GM23338 (cell line): Measurements from ENCODE around the gene DPF3. TPM values are rescaled to one million over a fixed set of nuclear protein-coding genes. Genes with fewer than 3 reads are reported as not detected.

ENCODE experiments used
- CREB1 ChIP-seq: fragments of 250-450 bp; sonication (Bioruptor Pico); IDR thresholded peaks from 2 replicates; pipeline ENCODE4 v1.5.0; 2020; ENCODE audit warnings: low read depth, mild to moderate bottlenecking, moderate library complexity
- CTCF ChIP-seq, 2 experiments: fragments of 200-600 bp in 1 of 2; sonication (generic) in 1 of 2; conservative IDR thresholded peaks; 2 replicates each; pipeline versions ENCODE4 v1.5.1 to v1.6.1; 2016 to 2017; ENCODE audit warnings: antibody characterized with exemption in 2 of 2, low read depth in 2 of 2, mild to moderate bottlenecking in 2 of 2, moderate library complexity in 1 of 2
- ETS1 ChIP-seq: IDR thresholded peaks from 2 replicates; pipeline ENCODE4 v1.6.1; 2016; ENCODE audit warnings: antibody characterized with exemption
- EZH2phosphoT487 ChIP-seq: fragments of 200-600 bp; sonication (generic); IDR thresholded peaks from one replicate; pipeline ENCODE4 v1.8.1; 2018; ENCODE audit warnings: antibody characterized with exemption; ENCODE audit not compliant: unreplicated experiment
- JUNB ChIP-seq: IDR thresholded peaks from one replicate; pipeline ENCODE4 v1.6.1; 2016; ENCODE audit warnings: antibody characterized with exemption; ENCODE audit not compliant: unreplicated experiment
- STAT1 ChIP-seq: IDR thresholded peaks from one replicate; pipeline ENCODE4 v1.6.1; 2016; ENCODE audit warnings: antibody characterized with exemption; ENCODE audit not compliant: unreplicated experiment
- ZNF462 ChIP-seq: fragments of 250-450 bp; sonication (Bioruptor Pico); IDR thresholded peaks from 2 replicates; pipeline ENCODE4 v1.5.0; 2020; ENCODE audit warnings: mild to moderate bottlenecking, moderate library complexity
- polyA plus RNA-seq: library from polyadenylated mRNA; unstranded; fragments of >200 nt; fragmentation: Nextera tagmentation; extraction: Ambion mirVana; gene quantifications from 2 replicates; pipeline ENCODE4 v1.2.1, GENCODE V29; 2016
- total RNA-seq: library from RNA; depleted of rRNA; stranded (reverse); fragments of >200 nt; shearing (Covaris generic); gene quantifications from 2 replicates; pipeline ENCODE4 v1.2.3, GENCODE V29; 2014

DPF3 gene
- total and polyA plus RNA-seq, 2 experiments from 2014 or later = 0.18 to 1.0 TPM

GRCh38 chr14:72830786-72831594 lies 62.9 kb downstream of the DPF3 start (continued):
- TF ChIP-seq ZNF462 (no peak), EZH2phosphoT487 (no peak), CREB1 (CRISPR knock-in tag) (no peak), JUNB (no peak), ETS1 (no peak), CTCF (conservative IDR thresholded peaks at IDR 0.05; ENCODE audit: low read depth in 2 of 2) (no peak), STAT1 (no peak)
